ENCODE results near the gene MED13L.

Gene MED13L

GRCh38 chr12:115926037-115926670, 351.3 kb downstream of the MED13L start:
- Histone ChIP-seq H3K4me1 (ENCODE audit: control insufficient read depth, insufficient read depth, low read length) (no peaks in the 10 kb centered on the region), H3K27me3 (ENCODE audit: control insufficient read depth, insufficient read depth, low read length) (no peaks in the 10 kb centered on the region), H3K4me3 (ENCODE audit: low read depth, low read length) (no peak overlapping the region), H3K36me3 (ENCODE audit: control insufficient read depth, insufficient read depth, low read length) (no peaks in the 10 kb centered on the region), H3K9ac (ENCODE audit: low read depth, low read length) (no peak overlapping the region), H3K9me3 (ENCODE audit: control insufficient read depth, insufficient read depth, low read length) (no peaks in the 10 kb centered on the region)

- Histone ChIP-seq H3K4me3 (ENCODE audit: low read depth, low read length) (no peak overlapping the region), H3K9me3 (ENCODE audit: control insufficient read depth, insufficient read depth, low read length) (no peaks in the 10 kb centered on the region), H3K9ac (ENCODE audit: low read depth, low read length) (no peak overlapping the region), H3K27me3 (ENCODE audit: control insufficient read depth, insufficient read depth, low read length) (no peaks in the 10 kb centered on the region), H3K36me3 (ENCODE audit: control insufficient read depth, insufficient read depth, low read length) (no peaks in the 10 kb centered on the region), H3K4me1 (ENCODE audit: control insufficient read depth, insufficient read depth, low read length) (no peaks in the 10 kb centered on the region)
Observed at GRCh38 chr12:115923851-115924250, 353.6 kb downstream of the MED13L start.

GRCh38 chr12:115922952-115923564, 354.4 kb downstream of the MED13L start:
- no peak overlapping the region for H3K9ac ChIP-seq (ENCODE audit: low read depth, low read length)
- H3K36me3 ChIP-seq (ENCODE audit: control insufficient read depth, insufficient read depth, low read length), result no peaks in the 10 kb centered on the region
- peaks cover under 1% of the 10 kb centered on the region for H3K27me3 ChIP-seq (ENCODE audit: control insufficient read depth, insufficient read depth, low read length)
- H3K4me3 ChIP-seq (ENCODE audit: low read depth, low read length), result no peak overlapping the region
- no peaks in the 10 kb centered on the region for H3K4me1 ChIP-seq (ENCODE audit: control insufficient read depth, insufficient read depth, low read length)
- no peaks in the 10 kb centered on the region for H3K9me3 ChIP-seq (ENCODE audit: control insufficient read depth, insufficient read depth, low read length)

- peaks cover 15% of the 10 kb centered on the region for H3K27me3 ChIP-seq (ENCODE audit: control insufficient read depth, insufficient read depth, low read length)
- no peaks in the 10 kb centered on the region for H3K36me3 ChIP-seq (ENCODE audit: control insufficient read depth, insufficient read depth, low read length)
- no peak overlapping the region for H3K4me3 ChIP-seq (ENCODE audit: low read depth, low read length)
- no peaks in the 10 kb centered on the region for H3K4me1 ChIP-seq (ENCODE audit: control insufficient read depth, insufficient read depth, low read length)
- H3K9me3 ChIP-seq (ENCODE audit: control insufficient read depth, insufficient read depth, low read length), result no peaks in the 10 kb centered on the region
- H3K9ac ChIP-seq (ENCODE audit: low read depth, low read length), result no peak overlapping the region
Observed at GRCh38 chr12:115920395-115921183, 356.9 kb downstream of the MED13L start.

- no peak overlapping the region for H3K4me3 ChIP-seq (ENCODE audit: low read depth, low read length)
- H3K9me3 ChIP-seq (ENCODE audit: control insufficient read depth, insufficient read depth, low read length), result no peaks in the 10 kb centered on the region
Observed at GRCh38 chr12:115918763-115919162, 358.7 kb downstream of the MED13L start.

GRCh38 chr12:115916910-115917668, 360.4 kb downstream of the MED13L start:
- H3K9me3 ChIP-seq (ENCODE audit: control insufficient read depth, insufficient read depth, low read length), result no peaks in the 10 kb centered on the region
- H3K27me3 ChIP-seq (ENCODE audit: control insufficient read depth, insufficient read depth, low read length), result peaks cover 15% of the 10 kb centered on the region
- H3K9ac ChIP-seq (ENCODE audit: low read depth, low read length), result peak overlapping the region; percentile 12
- H3K36me3 ChIP-seq (ENCODE audit: control insufficient read depth, insufficient read depth, low read length), result no peaks in the 10 kb centered on the region
- no peaks in the 10 kb centered on the region for H3K4me1 ChIP-seq (ENCODE audit: control insufficient read depth, insufficient read depth, low read length)
- peak overlapping the region; percentile 56 for H3K4me3 ChIP-seq (ENCODE audit: low read depth, low read length)

More at GRCh38 chr12:115918763-115919162, 358.7 kb downstream of the MED13L start:
- Histone ChIP-seq H3K27me3 (ENCODE audit: control insufficient read depth, insufficient read depth, low read length) (peaks cover 15% of the 10 kb centered on the region), H3K36me3 (ENCODE audit: control insufficient read depth, insufficient read depth, low read length) (no peaks in the 10 kb centered on the region), H3K4me1 (ENCODE audit: control insufficient read depth, insufficient read depth, low read length) (no peaks in the 10 kb centered on the region), H3K9ac (ENCODE audit: low read depth, low read length) (no peak overlapping the region)

GRCh38 chr12:115914122-115914521, 363.4 kb downstream of the MED13L start:
- Histone ChIP-seq H3K9me3 (ENCODE audit: control insufficient read depth, insufficient read depth, low read length) (no peaks in the 10 kb centered on the region), H3K4me1 (ENCODE audit: control insufficient read depth, insufficient read depth, low read length) (no peaks in the 10 kb centered on the region), H3K9ac (ENCODE audit: low read depth, low read length) (no peak overlapping the region), H3K36me3 (ENCODE audit: control insufficient read depth, insufficient read depth, low read length) (no peaks in the 10 kb centered on the region), H3K27me3 (ENCODE audit: control insufficient read depth, insufficient read depth, low read length) (peaks cover 15% of the 10 kb centered on the region), H3K4me3 (ENCODE audit: low read depth, low read length) (no peak overlapping the region)

- no peak overlapping the region for H3K4me3 ChIP-seq (ENCODE audit: low read depth, low read length)
- H3K9ac ChIP-seq (ENCODE audit: low read depth, low read length), result no peak overlapping the region
Observed at GRCh38 chr12:115912440-115912839, 365.1 kb downstream of the MED13L start.

GRCh38 chr12:115911360-115911759, 366.1 kb downstream of the MED13L start:
- Histone ChIP-seq H3K4me1 (ENCODE audit: control insufficient read depth, insufficient read depth, low read length) (no peaks in the 10 kb centered on the region), H3K36me3 (ENCODE audit: control insufficient read depth, insufficient read depth, low read length) (no peaks in the 10 kb centered on the region), H3K9me3 (ENCODE audit: control insufficient read depth, insufficient read depth, low read length) (no peaks in the 10 kb centered on the region), H3K4me3 (ENCODE audit: low read depth, low read length) (no peak overlapping the region), H3K9ac (ENCODE audit: low read depth, low read length) (no peak overlapping the region), H3K27me3 (ENCODE audit: control insufficient read depth, insufficient read depth, low read length) (peaks cover 3% of the 10 kb centered on the region)

More at GRCh38 chr12:115912440-115912839, 365.1 kb downstream of the MED13L start:
- H3K36me3 ChIP-seq (ENCODE audit: control insufficient read depth, insufficient read depth, low read length), result no peaks in the 10 kb centered on the region
- peaks cover 9% of the 10 kb centered on the region for H3K27me3 ChIP-seq (ENCODE audit: control insufficient read depth, insufficient read depth, low read length)
- H3K4me1 ChIP-seq (ENCODE audit: control insufficient read depth, insufficient read depth, low read length), result no peaks in the 10 kb centered on the region
- H3K9me3 ChIP-seq (ENCODE audit: control insufficient read depth, insufficient read depth, low read length), result no peaks in the 10 kb centered on the region

- H3K4me1 ChIP-seq (ENCODE audit: control insufficient read depth, insufficient read depth, low read length), result no peaks in the 10 kb centered on the region
- no peak overlapping the region for H3K9ac ChIP-seq (ENCODE audit: low read depth, low read length)
Observed at GRCh38 chr12:115910057-115910456, 367.4 kb downstream of the MED13L start.

More at GRCh38 chr12:115910057-115910456, 367.4 kb downstream of the MED13L start:
- no peaks in the 10 kb centered on the region for H3K36me3 ChIP-seq (ENCODE audit: control insufficient read depth, insufficient read depth, low read length)
- H3K9me3 ChIP-seq (ENCODE audit: control insufficient read depth, insufficient read depth, low read length), result no peaks in the 10 kb centered on the region
- H3K27me3 ChIP-seq (ENCODE audit: control insufficient read depth, insufficient read depth, low read length), result no peaks in the 10 kb centered on the region
- no peak overlapping the region for H3K4me3 ChIP-seq (ENCODE audit: low read depth, low read length)

Measured in iPS-15b (cell line).